ENCODE measurements around the gene SCGB3A1.

DNA sequence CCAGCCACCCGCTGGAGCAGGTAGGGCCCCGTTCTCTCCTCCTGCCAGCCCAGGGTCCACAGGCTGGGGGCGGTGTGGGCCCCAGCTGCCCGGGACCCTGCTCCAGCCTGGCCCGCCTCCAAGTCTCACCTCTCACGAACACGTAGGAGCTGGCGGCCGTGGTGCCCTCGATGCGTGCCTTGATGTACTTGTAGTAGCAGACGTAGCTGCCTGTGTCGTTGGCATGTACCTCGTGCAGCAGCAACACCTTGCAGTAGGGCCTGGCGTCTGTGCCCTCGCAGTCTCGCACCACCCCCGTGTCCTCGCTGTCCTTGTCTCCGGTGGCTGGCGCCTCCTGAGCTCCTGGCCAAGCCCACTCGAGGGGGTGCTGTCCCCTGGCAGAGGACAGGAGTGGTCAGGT is 39.1 kb upstream of the SCGB3A1 start:
- TF ChIP-seq, protein P1, sequence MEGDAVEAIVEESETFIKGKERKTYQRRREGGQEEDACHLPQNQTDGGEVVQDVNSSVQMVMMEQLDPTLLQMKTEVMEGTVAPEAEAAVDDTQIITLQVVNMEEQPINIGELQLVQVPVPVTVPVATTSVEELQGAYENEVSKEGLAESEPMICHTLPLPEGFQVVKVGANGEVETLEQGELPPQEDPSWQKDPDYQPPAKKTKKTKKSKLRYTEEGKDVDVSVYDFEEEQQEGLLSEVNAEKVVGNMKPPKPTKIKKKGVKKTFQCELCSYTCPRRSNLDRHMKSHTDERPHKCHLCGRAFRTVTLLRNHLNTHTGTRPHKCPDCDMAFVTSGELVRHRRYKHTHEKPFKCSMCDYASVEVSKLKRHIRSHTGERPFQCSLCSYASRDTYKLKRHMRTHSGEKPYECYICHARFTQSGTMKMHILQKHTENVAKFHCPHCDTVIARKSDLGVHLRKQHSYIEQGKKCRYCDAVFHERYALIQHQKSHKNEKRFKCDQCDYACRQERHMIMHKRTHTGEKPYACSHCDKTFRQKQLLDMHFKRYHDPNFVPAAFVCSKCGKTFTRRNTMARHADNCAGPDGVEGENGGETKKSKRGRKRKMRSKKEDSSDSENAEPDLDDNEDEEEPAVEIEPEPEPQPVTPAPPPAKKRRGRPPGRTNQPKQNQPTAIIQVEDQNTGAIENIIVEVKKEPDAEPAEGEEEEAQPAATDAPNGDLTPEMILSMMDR (conservative IDR thresholded peaks at IDR 0.05; ENCODE audit: low read depth, low read length) = no peak
- TF ChIP-seq POLR2A (IDR thresholded peaks at IDR 0.05; ENCODE audit: low read depth, low read length) = no peak
- TF ChIP-seq MXI1 (IDR thresholded peaks at IDR 0.05; ENCODE audit: borderline replicate concordance, low read depth, low read length) = no peak
- no peak for TF ChIP-seq RCOR1 (IDR thresholded peaks at IDR 0.05; ENCODE audit: insufficient replicate concordance, low read length)
- TF ChIP-seq MAZ (IDR thresholded peaks at IDR 0.05; ENCODE audit: borderline replicate concordance, low read depth, low read length) = no peak
- no peak for TF ChIP-seq RAD21 (IDR thresholded peaks at IDR 0.05; ENCODE audit: low read length)
- TF ChIP-seq, protein P2, sequence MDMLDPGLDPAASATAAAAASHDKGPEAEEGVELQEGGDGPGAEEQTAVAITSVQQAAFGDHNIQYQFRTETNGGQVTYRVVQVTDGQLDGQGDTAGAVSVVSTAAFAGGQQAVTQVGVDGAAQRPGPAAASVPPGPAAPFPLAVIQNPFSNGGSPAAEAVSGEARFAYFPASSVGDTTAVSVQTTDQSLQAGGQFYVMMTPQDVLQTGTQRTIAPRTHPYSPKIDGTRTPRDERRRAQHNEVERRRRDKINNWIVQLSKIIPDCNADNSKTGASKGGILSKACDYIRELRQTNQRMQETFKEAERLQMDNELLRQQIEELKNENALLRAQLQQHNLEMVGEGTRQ (IDR thresholded peaks at IDR 0.05; ENCODE audit: low read depth, low read length) = no peak
- TF ChIP-seq, protein P3, sequence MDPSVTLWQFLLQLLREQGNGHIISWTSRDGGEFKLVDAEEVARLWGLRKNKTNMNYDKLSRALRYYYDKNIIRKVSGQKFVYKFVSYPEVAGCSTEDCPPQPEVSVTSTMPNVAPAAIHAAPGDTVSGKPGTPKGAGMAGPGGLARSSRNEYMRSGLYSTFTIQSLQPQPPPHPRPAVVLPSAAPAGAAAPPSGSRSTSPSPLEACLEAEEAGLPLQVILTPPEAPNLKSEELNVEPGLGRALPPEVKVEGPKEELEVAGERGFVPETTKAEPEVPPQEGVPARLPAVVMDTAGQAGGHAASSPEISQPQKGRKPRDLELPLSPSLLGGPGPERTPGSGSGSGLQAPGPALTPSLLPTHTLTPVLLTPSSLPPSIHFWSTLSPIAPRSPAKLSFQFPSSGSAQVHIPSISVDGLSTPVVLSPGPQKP (IDR thresholded peaks at IDR 0.05; ENCODE audit: borderline replicate concordance, low read depth, low read length) = no peak
- no peak for TF ChIP-seq CEBPB (IDR thresholded peaks at IDR 0.05; ENCODE audit: low read depth, low read length)
- no peak for TF ChIP-seq MAFK (IDR thresholded peaks at IDR 0.05; ENCODE audit: low read depth, low read length)
- no peak for TF ChIP-seq RFX5 (IDR thresholded peaks at IDR 0.05; ENCODE audit: low read depth, low read length)
- no peak for TF ChIP-seq CHD1 (IDR thresholded peaks at IDR 0.05; ENCODE audit: low read depth, low read length)
- no peak for TF ChIP-seq FOS (IDR thresholded peaks at IDR 0.05; ENCODE audit: low read depth, low read length)
